LNCaP clone FGC (cell line): Measurements from ENCODE around the gene PLCB3.

Experiments
- DNase-seq: peaks from one replicate; pipeline ENCODE4 v3.0.0-alpha.2; 2011; ENCODE audit warnings: low read depth
- H3K4me3 ChIP-seq: 2 replicates; pipeline ENCODE4 v1.5.1; 2011; ENCODE audit warnings: mild to moderate bottlenecking, low read depth, low read length, control low read depth
- CTCF ChIP-seq: IDR thresholded peaks from 2 replicates; pipeline ENCODE4 v1.5.1; 2012; ENCODE audit warnings: mild to moderate bottlenecking; ENCODE audit not compliant: control insufficient read depth, insufficient read depth; ENCODE audit errors: extremely low read depth

Gene PLCB3

GRCh38 chr11:64251016-64251752 lies at the start of gene PLCB3:
PLCB3 (plus strand) TSS chr11:64251530; CDS start chr11:64251650, 120 bp downstream.
- H3K4me3 ChIP-seq, result peak within 1 kb of the TSS; percentile 85
- peak; percentile 79 for TF ChIP-seq CTCF
- no peak for DNase-seq

- no peak for DNase-seq
- H3K4me3 ChIP-seq, result no peak overlapping the region
- no peak for TF ChIP-seq CTCF
Observed at GRCh38 chr11:64201543-64201942, 49.8 kb upstream of the PLCB3 start.

- no peak overlapping the region for H3K4me3 ChIP-seq
- DNase-seq, result no peak
- no peak for TF ChIP-seq CTCF
Observed at GRCh38 chr11:64202992-64203391, 48.3 kb upstream of the PLCB3 start.

GRCh38 chr11:64203421-64204079 lies 47.8 kb upstream of the PLCB3 start:
- H3K4me3 ChIP-seq, result no peak overlapping the region
- no peak for TF ChIP-seq CTCF
- DNase-seq, result no peak

GRCh38 chr11:64204080-64204440 lies 47.3 kb upstream of the PLCB3 start:
- DNase-seq, result no peak
- TF ChIP-seq CTCF, result no peak
- H3K4me3 ChIP-seq, result no peak overlapping the region

- peak; percentile 74 for TF ChIP-seq CTCF
- no peak overlapping the region for H3K4me3 ChIP-seq
- DNase-seq, result peak; percentile 52
Observed at GRCh38 chr11:64204464-64204989, 46.8 kb upstream of the PLCB3 start.
